HG03432 (cell line): ENCODE measurements around the gene TMSB4X.
A peak's percentile ranks its signal among the peaks of the same experiment; 100 is the strongest.
"Not testable (repeated sequence)": the region's sequence is repeated elsewhere in the genome, so short reads cannot be mapped to it uniquely, and the experiment has no call there.

ENCODE experiments used
- ATAC-seq: cut with Tn5 transposase; IDR thresholded peaks from one replicate; pipeline ENCODE4 v1.9.1; 2021; ENCODE audit warnings: mild to moderate bottlenecking, moderate library complexity; ENCODE audit not compliant: unreplicated experiment

Gene TMSB4X

GRCh38 chrX:12994321-12994720 lies 19.4 kb downstream of the TMSB4X start:
- ATAC-seq, result no peak

GRCh38 chrX:12996934-12997435 lies 22.1 kb downstream of the TMSB4X start:
- ATAC-seq, result no peak

GRCh38 chrX:12997906-12998687 lies 23.2 kb downstream of the TMSB4X start:
- no peak for ATAC-seq

GRCh38 chrX:12999422-12999821 lies 24.5 kb downstream of the TMSB4X start:
- ATAC-seq, result peak; percentile 53

- ATAC-seq, result peak; percentile 48
These were observed 25.4 kb downstream of the TMSB4X start for GRCh38 chrX:13000301-13000811.

GRCh38 chrX:13001097-13001496 lies 26.2 kb downstream of the TMSB4X start:
- ATAC-seq, result no peak

GRCh38 chrX:13001961-13002671 lies 27.2 kb downstream of the TMSB4X start:
- no peak for ATAC-seq

GRCh38 chrX:13005661-13006473 lies 31.0 kb downstream of the TMSB4X start:
- ATAC-seq, result peak; percentile 48

- ATAC-seq, result peak; percentile 4
These were observed 32.7 kb downstream of the TMSB4X start for GRCh38 chrX:13007519-13008188.

- peak; percentile 47 for ATAC-seq
These were observed 33.3 kb downstream of the TMSB4X start for GRCh38 chrX:13008189-13008533.

- no peak for ATAC-seq
These were observed 33.9 kb downstream of the TMSB4X start for GRCh38 chrX:13008851-13009250.

- no peak for ATAC-seq
These were observed 34.4 kb downstream of the TMSB4X start for GRCh38 chrX:13009273-13009672.

- ATAC-seq, result no peak
These were observed 34.9 kb downstream of the TMSB4X start for GRCh38 chrX:13009844-13010243.

GRCh38 chrX:13010546-13010945 lies 35.6 kb downstream of the TMSB4X start:
- no peak for ATAC-seq

GRCh38 chrX:13013363-13014110 lies 38.6 kb downstream of the TMSB4X start:
- peak; percentile 83 for ATAC-seq

GRCh38 chrX:13014111-13015096 lies 39.5 kb downstream of the TMSB4X start:
- ATAC-seq, result peak; percentile 26

GRCh38 chrX:13015536-13016236 lies 40.8 kb downstream of the TMSB4X start:
- ATAC-seq, result no peak

GRCh38 chrX:13016731-13017130 lies 41.8 kb downstream of the TMSB4X start:
- not testable (repeated sequence) for ATAC-seq
